PC-3 (cell line): ENCODE data around the gene ITSN1. TPM values are rescaled to one million over a fixed set of nuclear protein-coding genes. Genes with fewer than 3 reads are reported as not detected.

Experiments used
- ATAC-seq: fragments of 200-7000 bp; cut with Tn5 transposase; 2 replicates; pipeline ENCODE4 v1.9.1; 2020; ENCODE audit warnings: mild to moderate bottlenecking, moderate library complexity
- BruUV-seq: library from RNA; stranded (reverse); fragments of 400-500 nt; replicated peaks from 2 replicates; lab custom pipeline; 2021; lab: Mats Ljungman, UMichigan
- CTCF ChIA-PET: fragments of 300-600 bp; sonication (Branson Sonifier 250); formaldehyde crosslinking; loops from one replicate; lab custom pipeline; 2022; ENCODE audit warnings: antibody characterized with exemption; lab: Charles Lee
- POLR2A ChIA-PET: fragments of 300-600 bp; sonication (Branson Sonifier 250); formaldehyde crosslinking; loops from one replicate; lab custom pipeline; 2022; ENCODE audit warnings: antibody characterized with exemption; ENCODE audit not compliant: unreplicated experiment; lab: Charles Lee
- DNase-seq: peaks from one replicate; pipeline ENCODE4 v3.0.0-alpha.2; 2015
- H2AFZ ChIP-seq: fragments of 300-600 bp; sonication (generic); 2 replicates; pipeline ENCODE4 v1.6.0; 2016; ENCODE audit warnings: antibody characterized with exemption, low read length
- H3F3A ChIP-seq: fragments of 300-600 bp; sonication (generic); one replicate; pipeline ENCODE4 v1.6.0; 2017; ENCODE audit warnings: antibody characterized with exemption, low read length, control low read depth, mild to moderate bottlenecking; ENCODE audit not compliant: unreplicated experiment
- H3K27ac ChIP-seq: fragments of 300-600 bp; sonication (generic); 2 replicates; pipeline ENCODE4 v1.5.1; 2016; ENCODE audit warnings: mild to moderate bottlenecking, low read length
- H3K27me3 ChIP-seq: fragments of 300-600 bp; sonication (generic); 2 replicates; pipeline ENCODE4 v1.6.1; 2016; ENCODE audit warnings: low read length, mixed read lengths
- H3K36me3 ChIP-seq: fragments of 300-600 bp; sonication (generic); 2 replicates; pipeline ENCODE4 v1.6.1; 2016; ENCODE audit warnings: low read depth, mixed run types, low read length, mixed read lengths
- H3K4me1 ChIP-seq: fragments of 300-600 bp; sonication (generic); 2 replicates; pipeline ENCODE4 v1.5.1; 2016; ENCODE audit warnings: low read length; ENCODE audit not compliant: insufficient read depth
- H3K4me2 ChIP-seq: fragments of 300-600 bp; sonication (generic); 2 replicates; pipeline ENCODE4 v1.6.0; 2016; ENCODE audit warnings: low read length
- H3K4me3 ChIP-seq: fragments of 300-600 bp; sonication (generic); 2 replicates; pipeline ENCODE4 v1.5.1; 2016; ENCODE audit warnings: mild to moderate bottlenecking, low read length, mixed read lengths
- H3K79me2 ChIP-seq: fragments of 300-600 bp; sonication (generic); 2 replicates; pipeline ENCODE4 v1.6.1; 2017; ENCODE audit warnings: low read length, mixed read lengths
- H3K9ac ChIP-seq: fragments of 300-600 bp; sonication (generic); 2 replicates; pipeline ENCODE4 v1.6.0; 2016; ENCODE audit warnings: mild to moderate bottlenecking, low read length
- H3K9me2 ChIP-seq: fragments of 300-600 bp; sonication (generic); replicated peaks from 2 replicates; pipeline ENCODE4 v1.6.1; 2016; ENCODE audit warnings: mixed run types, low read length, mixed read lengths
- H3K9me3 ChIP-seq: fragments of 300-600 bp; sonication (generic); 2 replicates; pipeline ENCODE4 v1.6.1; 2016; ENCODE audit warnings: low read length, mixed read lengths
- H4K20me1 ChIP-seq: fragments of 300-600 bp; sonication (generic); 2 replicates; pipeline ENCODE4 v1.6.1; 2016; ENCODE audit warnings: low read length, mixed read lengths
- EZH2 ChIP-seq: fragments of 300-600 bp; sonication (generic); IDR thresholded peaks from one replicate; pipeline ENCODE4 v1.6.1; 2017; ENCODE audit warnings: antibody characterized with exemption, mild to moderate bottlenecking, low read length; ENCODE audit not compliant: unreplicated experiment
- EZH2phosphoT487 ChIP-seq: fragments of 300-600 bp; sonication (generic); IDR thresholded peaks from 2 replicates; pipeline ENCODE4 v1.6.1; 2018; ENCODE audit warnings: mild to moderate bottlenecking, antibody characterized with exemption, low read length, borderline replicate concordance
- intact Hi-C: fragments of 100-400 bp; cut with micrococcal nuclease; formaldehyde crosslinking; loops from 2 replicates; pipeline ENCODE4 v1.9.0; 2023
- total RNA-seq: library from RNA; depleted of rRNA; stranded (reverse); fragments of >200 nt; gene quantifications from 2 replicates; pipeline ENCODE4 v1.2.3, GENCODE V29; 2014
- TF ChIP-seq, protein P1 (sequence below): fragments of 300-600 bp; sonication (generic); conservative IDR thresholded peaks from 2 replicates; pipeline ENCODE4 v1.5.1; 2017; ENCODE audit warnings: antibody characterized with exemption, low read depth, mild to moderate bottlenecking, low read length

Gene ITSN1
- total RNA-seq, 1 experiment from 2014 or later = 45.6 TPM

DNA sequence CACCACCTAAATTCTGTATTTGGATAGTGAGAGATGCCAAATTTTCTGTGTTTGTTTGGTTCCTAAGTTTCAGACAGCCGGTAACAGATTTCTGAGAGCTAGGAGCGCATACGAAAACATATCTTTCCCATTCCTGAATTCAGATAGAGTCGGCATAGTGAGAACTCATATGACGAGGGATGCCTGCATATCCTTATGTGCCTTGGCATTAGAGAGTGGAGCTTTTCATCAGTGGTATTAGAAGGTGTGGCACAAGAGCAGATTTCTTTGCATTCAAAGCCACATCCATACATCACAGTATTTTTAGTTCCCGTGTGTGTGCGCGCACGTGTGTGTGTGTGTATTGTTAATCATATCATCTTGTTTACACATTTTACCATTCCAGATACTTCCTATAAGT lies 187.5 kb downstream of the ITSN1 start:
- H2AFZ ChIP-seq = no peak overlapping the region
- H3K9ac ChIP-seq = no peak overlapping the region
- no peaks in the 10 kb centered on the region for H3K9me2 ChIP-seq
- CTCF ChIA-PET = no interaction called here
- H3K9me3 ChIP-seq = no peaks in the 10 kb centered on the region
- POLR2A ChIA-PET = no interaction called here
- H3K79me2 ChIP-seq = no peaks in the 10 kb centered on the region
- H3K4me1 ChIP-seq = no peaks in the 10 kb centered on the region
- H3K36me3 ChIP-seq = no peaks in the 10 kb centered on the region
- intact Hi-C loops = no loop called here
- no peak for TF ChIP-seq EZH2phosphoT487
- TF ChIP-seq, protein P1, sequence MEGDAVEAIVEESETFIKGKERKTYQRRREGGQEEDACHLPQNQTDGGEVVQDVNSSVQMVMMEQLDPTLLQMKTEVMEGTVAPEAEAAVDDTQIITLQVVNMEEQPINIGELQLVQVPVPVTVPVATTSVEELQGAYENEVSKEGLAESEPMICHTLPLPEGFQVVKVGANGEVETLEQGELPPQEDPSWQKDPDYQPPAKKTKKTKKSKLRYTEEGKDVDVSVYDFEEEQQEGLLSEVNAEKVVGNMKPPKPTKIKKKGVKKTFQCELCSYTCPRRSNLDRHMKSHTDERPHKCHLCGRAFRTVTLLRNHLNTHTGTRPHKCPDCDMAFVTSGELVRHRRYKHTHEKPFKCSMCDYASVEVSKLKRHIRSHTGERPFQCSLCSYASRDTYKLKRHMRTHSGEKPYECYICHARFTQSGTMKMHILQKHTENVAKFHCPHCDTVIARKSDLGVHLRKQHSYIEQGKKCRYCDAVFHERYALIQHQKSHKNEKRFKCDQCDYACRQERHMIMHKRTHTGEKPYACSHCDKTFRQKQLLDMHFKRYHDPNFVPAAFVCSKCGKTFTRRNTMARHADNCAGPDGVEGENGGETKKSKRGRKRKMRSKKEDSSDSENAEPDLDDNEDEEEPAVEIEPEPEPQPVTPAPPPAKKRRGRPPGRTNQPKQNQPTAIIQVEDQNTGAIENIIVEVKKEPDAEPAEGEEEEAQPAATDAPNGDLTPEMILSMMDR = no peak
- no peak for TF ChIP-seq EZH2
- no peaks in the 10 kb centered on the region for H3F3A ChIP-seq
- no TSS peak for BruUV-seq
- H3K27me3 ChIP-seq = no peaks in the 10 kb centered on the region
- H3K4me3 ChIP-seq = no peak overlapping the region
- no peak overlapping the region for H3K4me2 ChIP-seq
- no peak overlapping the region for H3K27ac ChIP-seq
- DNase-seq (no peak), ATAC-seq (no peak)
- no peaks in the 10 kb centered on the region for H4K20me1 ChIP-seq

GRCh38 chr21:33831962-33832659 lies 189.8 kb downstream of the ITSN1 start:
- ChIA-PET POLR2A (interaction anchor here (0.5 kb wide), 1 partner anchor 34 kb away, joined by 4 read pairs; no protein-coding TSS in a partner anchor), CTCF (no interaction called here)
- H4K20me1 ChIP-seq = no peaks in the 10 kb centered on the region
- H3K4me3 ChIP-seq = no peak overlapping the region
- TF ChIP-seq EZH2phosphoT487 (no peak), EZH2 (no peak)
- H3F3A ChIP-seq = no peaks in the 10 kb centered on the region
- no peak overlapping the region for H3K9ac ChIP-seq
- DNase-seq (no peak), ATAC-seq (no peak)
- H3K9me2 ChIP-seq = no peaks in the 10 kb centered on the region
- intact Hi-C loops = no loop called here
- H3K27ac ChIP-seq = no peak overlapping the region
- H3K79me2 ChIP-seq = no peaks in the 10 kb centered on the region
- no peaks in the 10 kb centered on the region for H3K27me3 ChIP-seq
- no peak overlapping the region for H2AFZ ChIP-seq
- no peaks in the 10 kb centered on the region for H3K9me3 ChIP-seq
- BruUV-seq = no TSS peak
- no peaks in the 10 kb centered on the region for H3K36me3 ChIP-seq
- no peaks in the 10 kb centered on the region for H3K4me1 ChIP-seq
- no peak overlapping the region for H3K4me2 ChIP-seq

DNA sequence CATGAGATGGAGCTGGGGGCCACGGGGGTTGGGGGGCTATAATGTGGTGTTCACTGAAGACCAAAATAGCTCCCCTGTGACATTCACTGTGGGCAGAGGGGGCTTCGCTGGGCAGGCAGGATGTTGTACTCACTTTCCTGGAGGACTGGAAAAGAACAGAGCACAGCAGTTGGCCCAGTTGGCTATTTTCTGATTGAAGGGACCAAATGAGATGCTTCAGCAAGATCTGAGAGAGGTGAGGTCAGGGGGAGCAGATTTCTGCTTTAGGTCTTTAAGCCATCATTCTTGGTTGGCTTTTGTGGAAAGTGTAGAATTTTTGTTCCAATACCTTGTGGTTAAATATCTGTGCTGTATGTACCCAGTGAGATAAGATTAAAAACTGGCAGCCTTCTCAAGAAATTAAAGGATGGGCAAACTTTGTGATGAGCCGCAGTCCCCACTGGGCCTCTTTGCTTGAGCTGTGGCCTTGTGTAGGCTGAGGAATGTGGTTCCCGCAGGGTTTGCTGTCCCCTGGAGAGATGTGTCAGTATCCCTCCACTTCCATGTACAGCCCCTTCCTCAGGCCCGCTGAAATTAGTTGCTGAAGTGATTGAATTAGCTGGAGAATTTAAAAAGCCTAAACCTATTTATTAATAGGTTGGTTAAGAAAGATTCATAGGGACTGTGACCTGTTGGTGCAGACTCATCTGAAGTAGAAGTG lies 192.7 kb downstream of the ITSN1 start:
- no peaks in the 10 kb centered on the region for H4K20me1 ChIP-seq
- no peak overlapping the region for H2AFZ ChIP-seq
- ChIA-PET POLR2A (no interaction called here), CTCF (interaction anchor here (0.6 kb wide), 1 partner anchor 55 kb away, joined by 3 read pairs; no protein-coding TSS in a partner anchor)
- no peaks in the 10 kb centered on the region for H3K27me3 ChIP-seq
- no peaks in the 10 kb centered on the region for H3K36me3 ChIP-seq
- H3K79me2 ChIP-seq = no peaks in the 10 kb centered on the region
- ATAC-seq (no peak), DNase-seq (no peak)
- H3K4me3 ChIP-seq = no peak overlapping the region
- BruUV-seq = no TSS peak
- H3K9me2 ChIP-seq = no peaks in the 10 kb centered on the region
- H3K4me1 ChIP-seq = no peaks in the 10 kb centered on the region
- TF ChIP-seq EZH2 (no peak), EZH2phosphoT487 (no peak)
- TF ChIP-seq, protein P1 = no peak
- no peaks in the 10 kb centered on the region for H3F3A ChIP-seq
- no peak overlapping the region for H3K4me2 ChIP-seq
- intact Hi-C loops = no loop called here
- no peak overlapping the region for H3K27ac ChIP-seq
- no peaks in the 10 kb centered on the region for H3K9me3 ChIP-seq
- H3K9ac ChIP-seq = no peak overlapping the region
